ENCODE results near the gene RSPH9.

DNA sequence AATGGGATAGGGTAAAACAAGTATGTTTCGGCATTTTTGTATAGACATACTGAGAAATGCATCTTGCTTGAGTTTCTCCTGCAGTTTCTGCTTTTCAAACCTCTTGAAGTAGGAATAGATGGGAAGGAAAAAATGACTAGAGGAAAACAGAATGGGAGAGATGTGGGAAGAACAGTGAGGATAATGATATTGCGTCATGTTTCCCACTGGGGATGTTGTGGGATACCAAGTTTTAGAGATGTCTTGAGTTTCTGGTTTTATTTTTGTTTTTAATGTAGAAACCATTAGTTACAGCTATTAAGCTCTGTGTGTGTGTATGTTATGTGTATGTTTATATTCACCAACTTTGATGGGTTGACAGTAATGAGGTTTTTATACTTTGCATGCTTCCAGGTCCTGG is 44.2 kb upstream of the RSPH9 start:
- TF ChIP-seq, protein P1, sequence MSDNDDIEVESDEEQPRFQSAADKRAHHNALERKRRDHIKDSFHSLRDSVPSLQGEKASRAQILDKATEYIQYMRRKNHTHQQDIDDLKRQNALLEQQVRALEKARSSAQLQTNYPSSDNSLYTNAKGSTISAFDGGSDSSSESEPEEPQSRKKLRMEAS (IDR thresholded peaks at IDR 0.05; ENCODE audit: low read depth, low read length) = no peak
- no peak for TF ChIP-seq POLR2A (IDR thresholded peaks at IDR 0.05; ENCODE audit: extremely low read depth, insufficient read length)
- no peak for TF ChIP-seq CTCF (IDR thresholded peaks at IDR 0.05; ENCODE audit: low read depth, low read length)
